Adipocyte (in vitro differentiated cells): ENCODE results near the gene BAAT.

Source experiments
- DNase-seq: peaks from one replicate; pipeline ENCODE4 v3.0.0-alpha.2; 2015; ENCODE audit warnings: low read depth
- H3K27me3 ChIP-seq: replicated peaks from 2 replicates; pipeline ENCODE4 v1.7.0; 2013; ENCODE audit warnings: mild to moderate bottlenecking, low read length, moderate library complexity; ENCODE audit not compliant: control insufficient read depth, insufficient read depth
- H3K36me3 ChIP-seq: 2 replicates; pipeline ENCODE4 v1.7.0; 2013; ENCODE audit warnings: low read length, mild to moderate bottlenecking, moderate library complexity; ENCODE audit not compliant: control insufficient read depth, insufficient read depth, severe bottlenecking
- H3K4me1 ChIP-seq: 2 replicates; pipeline ENCODE4 v1.7.0; 2013; ENCODE audit warnings: mild to moderate bottlenecking, low read length, moderate library complexity; ENCODE audit not compliant: control insufficient read depth, insufficient read depth
- H3K4me3 ChIP-seq: 2 replicates; pipeline ENCODE4 v1.7.0; 2013; ENCODE audit warnings: mild to moderate bottlenecking, low read length, moderate library complexity
- H3K9ac ChIP-seq: 2 replicates; pipeline ENCODE4 v1.7.0; 2013; ENCODE audit warnings: mild to moderate bottlenecking, low read length, moderate library complexity
- H3K9me3 ChIP-seq: 2 replicates; pipeline ENCODE4 v1.7.0; 2013; ENCODE audit warnings: mild to moderate bottlenecking, low read length, moderate library complexity; ENCODE audit not compliant: control insufficient read depth

The BAAT gene

GRCh38 chr9:101311191-101311590 is 73.6 kb downstream of the BAAT start:
- Histone ChIP-seq H3K9ac (no peak overlapping the region), H3K27me3 (peaks cover 35% of the 10 kb centered on the region), H3K4me3 (no peak overlapping the region), H3K36me3 (no peaks in the 10 kb centered on the region), H3K9me3 (no peaks in the 10 kb centered on the region), H3K4me1 (peaks cover 5% of the 10 kb centered on the region)
- DNase-seq: no peak
